SK-N-SH (cell line): ENCODE results near the gene CDC6. TPM values are rescaled to one million over a fixed set of nuclear protein-coding genes. Genes with fewer than 3 reads are reported as not detected.

ENCODE experiments used
- CHD2 ChIP-seq: fragments of 150-350 bp; IDR thresholded peaks from 2 replicates; pipeline ENCODE4 v1.6.1; 2018; ENCODE audit warnings: low read length; ENCODE audit not compliant: partially characterized antibody
- ELF1 ChIP-seq: IDR thresholded peaks from 2 replicates; pipeline ENCODE4 v1.4.0; 2012
- JUND ChIP-seq: IDR thresholded peaks from 2 replicates; pipeline ENCODE4 v1.4.0; 2012
- MAX ChIP-seq: IDR thresholded peaks from 2 replicates; pipeline ENCODE4 v1.4.0; 2012; ENCODE audit warnings: low read depth
- MXI1 ChIP-seq: IDR thresholded peaks from 2 replicates; pipeline ENCODE4 v1.6.1; 2012; ENCODE audit warnings: mild to moderate bottlenecking, low read depth, low read length, improper control_type of control experiment
- NFIC ChIP-seq: IDR thresholded peaks from 2 replicates; pipeline ENCODE4 v1.4.0; 2012; ENCODE audit warnings: borderline replicate concordance
- PBX3 ChIP-seq: IDR thresholded peaks from 2 replicates; pipeline ENCODE4; 2012
- POLR2AphosphoS5 ChIP-seq: IDR thresholded peaks from 2 replicates; pipeline ENCODE4 v1.6.1; 2012; ENCODE audit warnings: low read depth, low read length
- RCOR1 ChIP-seq: fragments of 150-350 bp; IDR thresholded peaks from 2 replicates; pipeline ENCODE4 v1.6.1; 2017; ENCODE audit warnings: antibody characterized with exemption, low read length
- REST ChIP-seq: IDR thresholded peaks from 2 replicates; pipeline ENCODE4 v1.6.1; 2012; ENCODE audit warnings: mild to moderate bottlenecking, low read depth, low read length, moderate library complexity
- TAF1 ChIP-seq: IDR thresholded peaks from 2 replicates; pipeline ENCODE4 v1.6.1; 2012; ENCODE audit warnings: low read depth, mild to moderate bottlenecking, low read length, moderate library complexity, borderline replicate concordance
- TEAD4 ChIP-seq: IDR thresholded peaks from 2 replicates; pipeline ENCODE4 v1.4.0; 2012; ENCODE audit warnings: mild to moderate bottlenecking, borderline replicate concordance; ENCODE audit not compliant: insufficient read depth
- USF1 ChIP-seq: IDR thresholded peaks from 2 replicates; pipeline ENCODE4 v1.4.0; 2012; ENCODE audit warnings: low read depth, borderline replicate concordance
- USF2 ChIP-seq: fragments of 150-350 bp; IDR thresholded peaks from 2 replicates; pipeline ENCODE4 v1.6.1; 2017; ENCODE audit warnings: antibody characterized with exemption, low read length, low read depth, borderline replicate concordance
- polyA plus RNA-seq, 3 experiments: library from polyadenylated mRNA; depleted of rRNA; stranded (reverse); fragments of >200 nt; gene quantifications; 2 replicates each; pipeline ENCODE4 v1.2.3, GENCODE V29; 2012

CDC6 gene
- polyA plus RNA-seq, 1 of the 3 experiments (the other 2 are of a cell fraction): 12.7 TPM

GRCh38 chr17:40325156-40326013, 37.7 kb downstream of the CDC6 start (continued):
- no peak for TF ChIP-seq USF1
- no peak for TF ChIP-seq MXI1
- TF ChIP-seq JUND: no peak
- no peak for TF ChIP-seq RCOR1
- no peak for TF ChIP-seq TEAD4
- no peak for TF ChIP-seq MAX
- TF ChIP-seq CHD2: no peak
- no peak for TF ChIP-seq TAF1
- no peak for TF ChIP-seq NFIC
- no peak for TF ChIP-seq PBX3
- no peak for TF ChIP-seq REST
- no peak for TF ChIP-seq ELF1
- no peak for TF ChIP-seq POLR2AphosphoS5
- TF ChIP-seq USF2: no peak
- TF ChIP-seq, all 33 proteins: peak for 0
